ENCODE data around the gene FAM163B.

- no peak for TF ChIP-seq CTCF (IDR thresholded peaks at IDR 0.05; ENCODE audit: low read depth, low read length, poor library complexity, severe bottlenecking)
- TF ChIP-seq EZH2phosphoT487 (IDR thresholded peaks at IDR 0.05; ENCODE audit: borderline replicate concordance, low read length): no peak
Observed at GRCh38 chr9:133590231-133590855, 18.8 kb downstream of the FAM163B start.

Measured in DOHH2 (cell line).